Spleen (tissue), 11 donors: ENCODE data around the gene IFI30. TPM values are rescaled to one million over a fixed set of nuclear protein-coding genes. Genes with fewer than 3 reads are reported as not detected.

Source experiments
- DNase-seq: peaks from one replicate; pipeline ENCODE4 v3.0.0-alpha.2; 2020
- H3K27ac ChIP-seq, 8 donors: fragments of 200-600 bp; sonication (generic) in 7 of 8; 1 replicate in 4 of 8; 2 replicates in 4 of 8; pipeline versions ENCODE4 v1.5.0 to v1.8.0; 2016 to 2021; ENCODE audit warnings: inconsistent platforms in 4 of 8, mild to moderate bottlenecking in 4 of 8, moderate library complexity in 1 of 8
- H3K27me3 ChIP-seq, 7 donors: fragments of 200-600 bp; sonication (generic) in 6 of 7; replicated peaks in 1 of 7; 1 replicate in 4 of 7; 2 replicates in 3 of 7; pipeline versions ENCODE4 v1.5.0 to v1.8.0; 2016 to 2021; ENCODE audit warnings: inconsistent platforms in 3 of 7, mild to moderate bottlenecking in 1 of 7
- H3K36me3 ChIP-seq, 6 donors: fragments of 200-600 bp; sonication (generic) in 5 of 6; 1 replicate in 4 of 6; 2 replicates in 2 of 6; pipeline versions ENCODE4 v1.5.0 to v1.8.0; 2016 to 2021; ENCODE audit warnings: inconsistent platforms in 2 of 6
- H3K4me1 ChIP-seq, 6 donors: fragments of 200-600 bp; sonication (generic) in 5 of 6; 1 replicate in 3 of 6; 2 replicates in 3 of 6; pipeline versions ENCODE4 v1.5.0 to v1.8.0; 2016 to 2021; ENCODE audit warnings: inconsistent platforms in 3 of 6
- H3K4me3 ChIP-seq, 8 donors: fragments of 200-600 bp; sonication (generic) in 7 of 8; 1 replicate in 4 of 8; 2 replicates in 4 of 8; pipeline versions ENCODE4 v1.5.0 to v1.8.0; 2016 to 2021; ENCODE audit warnings: inconsistent platforms in 4 of 8, mild to moderate bottlenecking in 4 of 8, moderate library complexity in 2 of 8
- H3K9me3 ChIP-seq, 8 donors: fragments of 200-600 bp; sonication (generic) in 7 of 8; 1 replicate in 4 of 8; 2 replicates in 4 of 8; pipeline versions ENCODE4 v1.5.0 to v1.8.0; 2016 to 2021; ENCODE audit warnings: inconsistent platforms in 4 of 8
- CTCF ChIP-seq, 11 experiments: fragments of 200-600 bp in 7 of 11; fragments of 450-650 bp in 4 of 11; sonication (generic) in 4 of 11; IDR thresholded peaks in 8 of 11; conservative IDR thresholded peaks in 3 of 11; 1 replicate in 7 of 11; 2 replicates in 4 of 11; pipeline versions ENCODE4 v1.4.0 to v1.8.0; 2016 to 2021; ENCODE audit warnings: antibody characterized with exemption in 11 of 11, inconsistent platforms in 4 of 11, mild to moderate bottlenecking in 1 of 11
- POLR2A ChIP-seq, 3 donors: fragments of 450-650 bp; IDR thresholded peaks; one replicate each; pipeline ENCODE4 v1.5.1; 2017; ENCODE audit warnings: antibody characterized with exemption in 3 of 3, mild to moderate bottlenecking in 1 of 3
- POLR2AphosphoS5 ChIP-seq, 3 donors: sonication (generic); formaldehyde crosslinking; IDR thresholded peaks; one replicate each; pipeline ENCODE4 v1.5.1; 2017; ENCODE audit warnings: antibody characterized with exemption in 3 of 3
- WGBS, 5 donors: extraction: QIAGEN DNeasy Blood & Tissue Kit in 3 of 5; methylation state at CpG; one replicate each; pipeline versions ENCODE4 v1.1.5 to v1.1.7; 2013 to 2018; 5-methylcytosine and 5-hydroxymethylcytosine counted together
- intact Hi-C: fragments of 100-400 bp; cut with DNase I; formaldehyde crosslinking; loops from one replicate; pipeline ENCODE4 v1.15.0; 2023; ENCODE audit warnings: low total_unique reads
- polyA plus RNA-seq, 3 donors: library from polyadenylated mRNA; stranded (reverse); fragments of 200-250 nt; gene quantifications; one replicate each; pipeline ENCODE4 v1.2.1, GENCODE V29; 2013
- total RNA-seq, 7 donors: library from RNA; depleted of rRNA in 3 of 7; stranded (reverse); fragments of >200 nt in 3 of 7; fragmentation: NEBNext Ultra II Directional in 4 of 7; extraction: Animal tissue kit (Norgen Biotek cat#: 25700) in 4 of 7; gene quantifications; one replicate each; pipeline versions ENCODE4 v1.1.0 to v1.2.1, GENCODE V29; 2016 to 2021
- donor health status: healthy with polysubstance abuse.
- donor health status: DM: no; HTN: no; CAD: no; lungs with moderate emphysema.
- donor health status: DM: no; HTN: no; CAD: no.
- donor health status: Bipolar disorder and iron deficiency.
- donor health status: healthy.
- donor health status: DM: no; HTN: no; CAD: no.
- donor health status: DM: yes; HTN: yes; CAD: no.

The IFI30 gene
- total and polyA plus RNA-seq, 10 donors = 206 to 475 (median 288) TPM

- peaks cover 0 to 48% (median 35%) of the 10 kb centered on the region in 6 donors for H3K36me3 ChIP-seq
- 80 to 89% (median 86%) methylated on average over 7 of the region's 7 CpGs for WGBS, 5 donors
- peak overlapping the region; percentile 48 to 95 (median 92) for H3K27ac ChIP-seq
Observed at GRCh38 chr19:18172331-18173053, 1.1 kb upstream of the IFI30 start.

GRCh38 chr19:18173054-18173571, 500 bp upstream of the IFI30 start:
- H3K9me3 ChIP-seq = no peaks in the 10 kb centered on the region
- 23 to 32% (median 28%) methylated on average over 15 to 18 of the region's 18 CpGs for WGBS, 5 donors
- peak overlapping the region; percentile 79 to 95 (median 92) for H3K27ac ChIP-seq
- peak; percentile 93 for DNase-seq
- intact Hi-C loops = no loop called here
- peaks cover 0 to 48% (median 38%) of the 10 kb centered on the region in 6 donors for H3K36me3 ChIP-seq
- H3K4me3 ChIP-seq = peak overlapping the region in 7 of 8 donors; percentile 75 to 98 (median 82)
- TF ChIP-seq CTCF (IDR thresholded peaks at IDR 0.05 in 8 of 11, conservative IDR thresholded peaks at IDR 0.05 in 3 of 11) (no peak), POLR2AphosphoS5 (IDR thresholded peaks at IDR 0.05) (no peak), POLR2A (IDR thresholded peaks at IDR 0.05) (no peak)
- H3K27me3 ChIP-seq = no peaks in the 10 kb centered on the region
- H3K4me1 ChIP-seq = peaks cover 40 to 100% (median 85%) of the 10 kb centered on the region in 6 donors

More at GRCh38 chr19:18172331-18173053, 1.1 kb upstream of the IFI30 start:
- Histone ChIP-seq H3K27me3 (no peaks in the 10 kb centered on the region), H3K4me1 (peaks cover 40 to 100% (median 90%) of the 10 kb centered on the region in 6 donors), H3K9me3 (no peaks in the 10 kb centered on the region), H3K4me3 (peak overlapping the region in 2 of 8 donors; percentile 94 to 98)
- DNase-seq = no peak
- TF ChIP-seq CTCF (IDR thresholded peaks at IDR 0.05 in 8 of 11, conservative IDR thresholded peaks at IDR 0.05 in 3 of 11) (no peak), POLR2AphosphoS5 (IDR thresholded peaks at IDR 0.05) (no peak), POLR2A (IDR thresholded peaks at IDR 0.05) (no peak)
- intact Hi-C loops = no loop called here

- Histone ChIP-seq H3K4me1 (peaks cover 41 to 100% (median 75%) of the 10 kb centered on the region in 6 donors), H3K36me3 (peaks cover 0 to 47% (median 37%) of the 10 kb centered on the region in 6 donors), H3K27me3 (no peaks in the 10 kb centered on the region), H3K9me3 (no peaks in the 10 kb centered on the region), H3K27ac (peak overlapping the region in 5 of 8 donors; percentile 90 to 95 (median 93)), H3K4me3 (peak overlapping the region; percentile 75 to 98 (median 88))
- peak; percentile 78 for DNase-seq
- intact Hi-C loops = no loop called here
- 75 to 96% (median 81%) methylated on average over 5 to 11 of the region's 11 CpGs for WGBS, 5 donors
- TF ChIP-seq POLR2A (IDR thresholded peaks at IDR 0.05) (no peak), CTCF (IDR thresholded peaks at IDR 0.05 in 8 of 11, conservative IDR thresholded peaks at IDR 0.05 in 3 of 11) (no peak), POLR2AphosphoS5 (IDR thresholded peaks at IDR 0.05) (no peak)
Observed at GRCh38 chr19:18174983-18175382, 1.4 kb downstream of the IFI30 start.
